SHP77 (cell line): ENCODE results near the gene SAMHD1.
"Not testable (repeated sequence)": the region's sequence is repeated elsewhere in the genome, so short reads cannot be mapped to it uniquely, and the experiment has no call there.

ENCODE experiments used
- DNase-seq, 2 experiments: peaks; one replicate each; lab custom pipeline; 2025; lab: John Stamatoyannopoulos, UW

Gene SAMHD1

DNA sequence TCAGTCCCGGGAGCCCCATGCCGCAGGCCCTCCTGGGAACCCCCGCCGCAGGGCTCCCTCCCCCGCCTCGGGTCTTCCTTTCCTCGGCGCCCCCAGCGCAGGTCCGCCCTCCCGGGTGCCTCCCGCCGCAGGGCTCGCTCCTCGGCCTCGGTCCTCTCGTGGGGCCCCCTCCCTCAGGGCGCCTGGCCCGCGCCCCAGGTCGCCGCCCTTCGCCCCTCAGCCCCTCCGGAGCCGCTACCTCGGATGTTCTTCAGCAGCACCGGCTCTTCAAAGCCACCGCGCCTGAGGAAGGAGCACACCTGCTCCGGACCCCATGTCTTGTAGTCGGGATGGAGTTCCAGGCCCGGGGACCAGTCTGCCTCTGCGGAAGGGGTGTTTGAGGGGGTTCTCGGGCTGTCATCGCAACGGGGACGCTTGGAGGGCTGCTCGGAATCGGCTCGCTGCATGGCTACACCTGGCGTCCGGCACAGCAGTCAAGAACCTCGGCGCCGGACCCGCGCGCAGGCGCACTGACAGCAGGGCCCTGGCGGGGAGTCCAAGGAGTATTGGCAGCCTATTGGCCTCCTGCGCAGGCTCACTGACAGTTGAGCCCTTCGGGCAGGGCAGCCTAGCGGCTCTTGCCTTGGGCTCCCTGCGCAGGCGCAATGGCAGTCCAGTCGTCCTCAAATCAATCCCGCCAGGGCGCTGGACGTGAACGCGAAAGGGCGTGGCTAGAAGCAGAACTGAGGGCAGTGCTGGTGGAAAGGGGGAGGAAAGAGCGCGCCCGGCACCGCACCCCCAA lies at the start of gene SAMHD1:
Gene SAMHD1, minus strand, starts transcription at position 511 of the 781 bp plus-strand sequence. Its CDS starts 65 bp downstream, at position 446.
- peak; percentile 97 to 98 for DNase-seq

DNA sequence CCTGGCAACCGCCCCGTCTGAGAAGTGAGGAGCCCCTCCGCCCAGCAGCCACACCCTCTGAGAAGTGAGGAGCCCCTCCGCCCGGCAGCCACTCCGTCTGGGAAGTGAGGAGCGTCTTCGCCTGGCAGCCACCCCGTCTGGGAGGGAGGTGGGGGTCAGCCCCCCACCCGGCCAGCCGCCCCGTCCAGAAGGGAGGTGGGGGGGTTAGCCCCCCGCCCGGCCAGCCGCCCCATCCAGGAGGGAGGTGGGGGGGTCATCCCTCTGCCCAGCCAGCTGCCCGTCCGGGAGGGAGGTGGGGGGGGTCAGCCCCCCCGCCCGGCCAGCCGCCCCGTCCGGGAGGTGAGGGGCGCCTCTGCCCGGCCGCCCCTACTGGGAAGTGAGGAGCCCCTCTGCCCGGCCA lies 48.7 kb upstream of the SAMHD1 start:
- not testable (repeated sequence) for DNase-seq

DNA sequence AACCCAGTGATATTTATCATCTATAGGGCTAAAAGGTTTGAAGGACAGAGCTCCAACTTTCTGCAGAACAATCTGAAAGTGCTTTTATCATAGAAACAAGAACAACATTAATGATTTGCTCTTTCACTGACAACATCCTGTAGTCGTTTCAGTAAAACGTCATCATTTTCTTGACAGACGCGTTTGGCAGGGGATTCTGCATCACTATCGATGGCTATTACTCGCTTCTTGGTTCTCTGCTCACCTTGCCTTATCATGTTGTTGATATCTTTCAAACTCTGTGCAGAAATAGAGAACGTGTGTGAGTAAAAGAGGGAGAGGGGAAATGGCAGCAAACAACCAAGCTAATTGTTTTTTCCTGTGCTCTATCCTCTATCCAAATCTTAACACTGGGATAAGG lies 47.1 kb upstream of the SAMHD1 start:
- no peak for DNase-seq

DNA sequence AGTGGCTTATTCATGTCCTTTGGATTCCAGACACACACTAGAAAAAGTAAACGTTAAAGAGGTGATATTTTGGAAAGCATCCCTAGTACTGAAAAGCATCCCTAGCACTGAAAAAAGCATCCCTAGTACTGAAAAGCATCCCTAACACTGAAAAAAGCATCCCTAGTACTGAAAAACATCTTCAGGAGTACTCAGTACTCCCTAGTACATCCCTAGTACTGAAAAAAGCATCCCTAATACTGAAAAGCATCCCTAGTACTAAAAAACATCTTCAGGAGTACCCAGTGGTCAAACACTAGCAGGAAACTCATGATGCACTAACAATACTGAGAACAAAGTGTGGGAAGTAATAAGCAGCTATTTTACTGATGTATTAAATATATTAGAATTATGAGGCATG lies 45.6 kb upstream of the SAMHD1 start:
- no peak for DNase-seq

DNA sequence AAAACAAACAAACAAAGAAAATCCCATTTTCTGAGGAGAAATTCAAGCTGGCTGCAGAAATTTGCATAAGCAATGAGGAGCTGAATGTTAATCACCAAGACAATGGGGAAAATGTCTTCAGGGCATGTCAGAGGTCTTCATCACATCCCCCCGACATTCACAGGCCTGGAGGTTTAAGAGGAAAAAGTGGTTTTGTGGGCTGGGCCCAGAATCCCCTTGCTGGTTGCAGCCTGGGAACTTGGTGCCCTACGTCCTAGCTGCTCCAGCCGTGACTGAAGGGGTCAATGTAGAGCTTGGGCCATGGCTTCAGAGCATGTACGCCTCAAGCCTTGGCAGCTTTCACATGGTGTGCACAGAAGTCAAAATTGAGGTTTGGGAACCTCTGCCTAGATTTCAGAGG lies 42.7 kb upstream of the SAMHD1 start:
- not testable (repeated sequence) for DNase-seq

DNA sequence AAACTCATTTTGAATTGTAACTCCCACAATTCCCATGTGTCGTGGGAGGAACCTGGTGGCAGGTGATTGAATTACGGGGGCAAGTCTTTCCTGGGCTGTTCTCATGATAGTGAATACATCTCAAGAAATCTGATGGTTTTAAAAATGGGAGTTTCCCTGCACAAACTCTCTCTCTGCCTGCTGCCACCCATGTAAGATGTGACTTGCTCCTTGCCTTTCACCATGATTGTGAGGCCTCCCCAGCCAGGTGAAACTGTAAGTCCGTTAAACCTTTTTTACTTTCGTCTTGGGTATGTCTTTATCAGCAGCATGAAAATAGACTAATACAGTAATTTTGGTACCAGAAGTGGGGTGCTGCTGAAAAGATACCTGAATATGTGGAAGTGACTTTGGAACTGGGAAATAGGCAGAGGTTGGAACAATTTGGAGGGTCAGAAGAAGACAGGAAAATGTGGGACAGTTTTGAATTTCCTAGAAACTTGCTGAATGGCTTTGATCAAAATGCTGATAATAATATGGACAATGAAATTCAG lies 41.4 kb upstream of the SAMHD1 start:
- DNase-seq: no peak

DNA sequence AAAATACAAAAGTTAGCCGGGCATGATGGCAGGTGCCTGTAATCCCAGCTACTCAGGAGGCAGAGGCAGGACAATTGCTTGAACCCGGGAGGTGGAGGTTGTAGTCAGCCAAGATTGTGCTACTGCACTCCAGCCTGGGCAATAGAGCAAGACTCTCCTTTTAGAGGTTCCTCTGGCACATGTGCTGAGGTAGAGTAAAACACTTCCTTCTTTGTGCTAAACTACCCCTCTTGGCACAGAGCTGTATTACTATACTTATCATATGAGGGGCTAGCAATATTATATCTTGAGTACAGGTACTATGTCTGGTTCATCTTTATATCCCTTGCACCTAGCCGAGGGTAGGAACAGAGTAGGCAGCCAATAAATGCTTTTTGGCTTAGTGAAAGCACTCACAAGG lies 40.2 kb upstream of the SAMHD1 start:
- no peak for DNase-seq

DNA sequence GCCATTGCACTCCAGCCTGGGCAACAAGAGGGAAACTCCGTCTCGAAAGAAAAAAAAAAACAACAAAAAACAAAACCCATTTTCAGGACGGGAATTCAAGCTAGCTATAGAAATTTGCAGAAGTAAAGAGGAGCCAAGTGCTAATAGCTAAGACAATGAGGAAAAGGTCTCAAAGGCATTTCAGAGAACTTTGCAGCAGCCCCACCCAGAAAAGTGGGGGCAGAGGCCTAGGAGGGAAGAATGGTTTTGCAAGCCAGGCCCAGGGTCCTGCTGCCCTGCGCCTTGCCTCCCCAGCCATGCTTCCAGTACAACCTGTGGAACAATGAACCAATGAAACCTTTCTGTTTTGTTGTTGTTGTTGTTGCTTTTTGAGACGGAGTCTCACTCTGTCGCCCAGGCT lies 38.3 kb upstream of the SAMHD1 start:
- DNase-seq: no peak

DNA sequence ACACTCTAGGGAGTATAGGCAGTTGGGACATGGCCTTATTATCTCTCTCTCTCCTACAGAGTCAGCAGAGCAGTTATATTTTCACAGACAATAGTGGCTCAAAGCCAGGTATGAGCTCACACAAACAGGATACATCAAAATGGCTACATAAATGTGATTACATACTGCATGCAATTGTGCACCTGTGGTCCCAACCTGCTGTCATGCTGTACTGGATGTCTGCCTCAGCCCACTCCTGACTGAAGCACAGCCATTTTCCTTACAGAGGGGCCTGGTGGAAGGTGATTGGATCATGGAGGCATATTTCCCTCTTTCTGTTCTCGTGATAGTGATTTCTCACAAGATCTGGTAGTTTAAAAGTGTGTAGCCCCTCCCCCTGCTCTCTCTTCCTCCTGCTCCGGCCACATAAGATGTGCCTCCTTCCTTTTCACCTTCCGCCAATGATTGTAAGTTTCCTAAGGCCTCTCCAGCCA lies 37.0 kb upstream of the SAMHD1 start:
- DNase-seq: no peak

DNA sequence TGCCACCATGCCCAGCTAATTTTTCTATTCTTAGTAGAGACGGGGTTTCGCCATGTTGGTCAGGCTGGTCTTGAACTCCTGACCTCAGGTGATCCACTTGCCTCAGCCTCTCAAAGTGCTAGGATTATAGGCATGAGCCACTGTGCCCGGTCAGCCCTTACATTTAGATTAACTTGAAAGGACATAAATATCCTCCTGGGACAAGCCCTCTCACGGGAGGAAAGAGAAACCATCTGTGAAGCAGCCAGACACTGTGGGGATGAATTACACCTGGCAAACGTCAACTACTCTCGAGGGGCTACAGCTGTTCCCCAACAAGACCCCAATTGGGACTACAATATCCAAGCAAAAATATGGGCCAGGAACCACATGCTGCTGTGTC lies 32.7 kb upstream of the SAMHD1 start:
- no peak for DNase-seq

DNA sequence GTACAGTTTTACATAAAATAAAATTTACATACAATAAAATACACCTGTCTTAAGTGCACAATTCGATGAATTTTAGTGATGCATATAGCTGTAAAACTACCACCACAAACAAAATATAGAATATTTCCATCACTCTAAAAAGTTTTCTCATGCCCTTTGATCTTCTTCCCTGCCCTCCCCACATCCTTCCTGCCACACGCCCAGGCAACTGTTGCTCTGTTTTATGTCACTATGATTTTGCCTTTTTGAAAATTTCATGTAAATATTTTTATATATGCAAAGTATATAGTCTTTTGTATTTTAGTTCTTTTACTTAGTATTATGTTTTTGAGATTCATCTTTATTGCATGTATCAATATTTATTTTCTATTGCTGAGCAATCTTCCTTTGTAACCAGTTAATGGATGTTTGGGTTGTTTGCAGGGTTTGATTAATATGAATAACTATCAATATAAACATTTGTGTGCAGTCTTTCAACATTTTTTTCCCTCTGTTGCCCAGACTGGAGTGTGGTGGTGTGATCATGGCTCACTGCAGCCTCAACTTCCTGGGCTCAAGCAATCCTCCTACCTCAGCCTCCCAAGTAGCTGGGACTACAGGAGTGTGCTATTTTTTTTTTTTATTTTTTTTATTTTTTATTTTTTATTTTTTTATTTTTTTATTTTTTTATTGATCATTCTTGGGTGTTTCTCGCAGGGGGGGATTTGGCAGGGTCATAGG lies 23.8 kb upstream of the SAMHD1 start:
- no peak for DNase-seq

DNA sequence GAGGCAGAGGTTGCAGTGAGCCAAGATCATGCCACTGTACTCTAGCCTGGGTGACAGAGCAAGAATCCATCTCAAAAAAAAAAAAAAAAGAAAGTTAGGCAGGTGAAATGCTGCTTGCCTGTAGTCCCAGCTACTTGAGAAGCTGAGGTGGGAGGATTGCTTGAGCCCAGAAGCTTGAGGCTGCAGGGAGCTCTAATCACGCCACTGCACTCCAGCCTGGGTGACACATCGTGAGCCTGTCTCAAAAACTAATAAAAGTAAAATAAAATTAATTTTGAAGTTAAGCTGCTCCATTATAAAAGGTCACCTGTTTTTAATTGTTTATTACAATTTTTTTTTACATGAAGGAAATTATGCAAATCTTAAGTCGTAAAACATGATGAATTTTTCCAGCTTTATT lies 23.2 kb upstream of the SAMHD1 start:
- no peak for DNase-seq

DNA sequence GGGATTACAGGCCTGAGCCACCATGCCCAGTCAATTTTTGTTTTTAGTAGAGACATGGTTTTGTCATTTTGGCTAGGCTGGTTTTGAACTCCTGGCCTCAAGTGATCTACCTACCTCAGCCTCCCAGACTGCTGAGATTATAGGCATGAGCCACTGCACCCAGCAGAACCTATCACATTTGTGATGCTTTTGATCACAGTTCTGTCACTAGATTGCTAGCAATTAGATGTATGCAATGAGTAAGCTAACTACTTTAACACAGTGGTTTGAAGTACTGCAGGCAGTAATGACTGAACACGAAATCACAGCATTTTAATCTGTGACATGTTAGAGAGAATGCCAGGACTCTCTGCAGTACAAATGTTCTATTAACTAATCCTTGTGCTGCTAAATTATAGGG lies 19.6 kb upstream of the SAMHD1 start:
- no peak for DNase-seq

DNA sequence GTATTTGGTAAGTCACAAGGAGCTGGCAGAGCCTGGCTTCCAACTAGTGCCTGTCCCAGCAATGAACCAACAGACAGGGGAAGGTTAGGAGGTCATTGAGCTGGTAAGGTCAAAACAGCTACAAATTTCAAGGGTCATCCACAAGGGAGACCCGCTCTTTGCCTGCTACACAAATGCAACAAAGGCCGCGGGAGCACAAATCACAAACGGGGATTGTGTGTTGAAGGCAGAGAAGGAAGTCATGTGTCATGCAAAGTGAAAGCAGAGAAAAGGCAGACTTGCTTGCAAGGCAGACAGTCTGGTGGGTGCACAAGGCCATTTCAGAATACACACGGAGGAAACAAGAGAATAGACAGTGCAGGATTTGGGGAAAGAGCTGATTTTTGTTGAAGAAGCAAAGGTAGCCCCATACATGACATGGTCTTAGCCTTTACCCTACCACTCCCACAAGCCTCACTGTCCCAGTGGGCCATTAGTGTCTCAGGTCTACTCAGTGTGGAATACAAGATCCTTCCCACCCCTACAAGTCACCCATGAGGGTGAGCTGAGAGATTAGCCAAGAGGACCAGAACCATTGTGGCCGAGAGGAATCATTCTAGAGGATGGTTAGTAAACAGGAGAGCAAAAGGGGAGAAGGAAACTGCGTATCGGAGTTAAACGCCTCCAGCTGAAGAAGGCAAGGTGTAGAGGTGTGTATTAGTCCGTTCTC lies 18.1 kb upstream of the SAMHD1 start:
- no peak for DNase-seq

DNA sequence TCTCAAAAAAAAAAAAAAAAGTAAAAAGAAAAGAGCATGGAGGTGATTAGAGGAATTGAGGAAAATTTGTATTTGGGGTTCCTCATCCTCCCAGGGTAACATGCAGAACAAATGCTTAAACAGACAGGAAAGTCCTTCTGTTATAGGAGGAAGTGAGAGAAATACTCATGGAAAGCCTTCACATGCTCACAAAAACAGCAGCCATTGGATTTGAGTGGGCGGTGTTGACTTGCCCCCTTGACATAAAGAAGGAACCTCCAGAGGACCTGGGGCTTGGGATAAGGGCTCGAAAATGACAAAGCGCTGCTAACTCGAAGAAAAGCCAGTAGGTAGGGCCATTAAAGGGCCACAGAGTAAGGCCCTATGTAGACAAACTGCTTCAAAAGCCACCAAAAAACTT lies 17.5 kb upstream of the SAMHD1 start:
- DNase-seq: no peak

DNA sequence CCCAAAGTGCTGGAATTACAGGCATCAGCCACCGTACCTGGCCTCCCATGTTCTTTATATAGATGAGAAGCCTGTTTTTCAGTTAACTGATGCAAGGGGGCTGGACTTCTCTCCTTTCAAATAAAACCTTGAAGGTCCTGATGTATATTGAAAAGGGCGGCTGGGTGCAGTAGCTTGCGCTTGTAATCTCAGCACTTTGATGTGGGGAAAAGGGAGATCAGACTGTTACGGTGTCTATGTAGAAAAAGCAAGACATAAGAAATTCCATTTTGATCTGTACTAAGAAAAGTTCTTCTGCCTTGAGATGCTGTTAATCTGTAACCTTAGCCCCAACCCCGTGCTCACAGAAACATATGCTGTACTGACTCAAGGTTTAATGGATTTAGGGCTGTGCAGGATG lies 16.1 kb upstream of the SAMHD1 start:
- DNase-seq: no peak

DNA sequence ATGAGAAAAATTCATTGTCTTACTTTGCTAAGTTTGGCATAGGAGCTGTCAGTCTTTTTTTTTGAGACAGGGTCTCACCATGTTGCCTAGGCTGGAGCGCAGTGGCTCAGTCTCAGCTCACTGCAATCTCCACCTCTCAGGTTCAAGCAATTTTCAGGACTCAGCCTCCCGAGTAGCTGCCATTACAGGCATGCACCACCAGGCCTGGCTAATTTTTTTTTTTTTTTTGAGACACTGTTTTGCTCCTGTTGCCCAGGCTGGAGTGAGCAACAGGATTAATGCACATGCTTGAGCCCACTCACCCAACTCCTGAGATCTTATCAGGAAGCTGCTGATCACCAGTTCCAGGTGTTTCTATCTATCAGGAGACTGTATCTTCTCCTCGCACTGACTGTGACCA lies 15.5 kb upstream of the SAMHD1 start:
- DNase-seq: not testable (repeated sequence)

DNA sequence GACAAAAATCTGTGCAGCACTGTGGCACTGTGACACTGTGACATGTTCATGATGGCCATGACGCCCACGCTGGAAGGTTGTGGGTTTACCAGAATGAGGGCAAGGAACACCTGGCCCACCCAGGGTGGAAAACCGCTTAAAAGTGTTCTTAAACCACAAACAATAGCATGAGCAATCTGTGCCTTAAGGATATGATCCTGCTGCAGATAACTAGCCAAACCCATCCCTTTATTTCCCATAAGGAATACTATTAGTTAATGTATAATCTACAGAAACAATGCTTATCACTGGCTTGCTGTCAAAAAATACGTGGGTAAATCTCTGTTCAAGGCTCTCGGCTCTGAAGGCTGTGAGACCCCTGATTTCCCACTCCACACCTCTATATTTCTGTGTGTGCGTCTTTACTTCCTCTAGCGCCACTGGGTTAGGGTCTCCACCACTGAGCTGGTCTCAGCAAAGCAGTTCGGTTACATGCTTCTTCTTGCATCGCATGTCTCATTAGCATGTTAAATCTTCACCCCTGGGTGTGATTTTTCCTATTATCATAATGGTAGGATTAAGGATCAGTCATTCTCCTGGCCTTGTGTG lies 10.9 kb upstream of the SAMHD1 start:
- DNase-seq: not testable (repeated sequence)

DNA sequence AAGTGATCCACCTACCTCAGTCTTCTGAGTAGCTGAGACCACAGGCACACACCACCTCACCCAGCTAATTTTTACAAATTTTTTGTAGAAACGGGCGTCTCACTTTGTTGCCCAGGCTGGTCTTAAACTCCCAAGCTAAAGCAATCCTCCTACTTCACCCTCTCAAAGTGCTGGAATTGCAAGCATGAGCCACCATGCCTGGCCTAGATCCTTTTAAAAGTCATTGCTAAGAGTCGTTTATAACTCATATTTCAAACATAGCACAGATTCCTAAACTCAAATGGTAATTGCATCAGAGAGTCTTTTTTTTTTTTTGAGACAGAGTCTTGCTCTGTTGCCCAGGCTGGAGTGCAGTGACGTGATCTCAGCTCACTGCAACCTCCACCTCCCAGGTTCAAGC lies 7.7 kb upstream of the SAMHD1 start:
- no peak for DNase-seq

DNA sequence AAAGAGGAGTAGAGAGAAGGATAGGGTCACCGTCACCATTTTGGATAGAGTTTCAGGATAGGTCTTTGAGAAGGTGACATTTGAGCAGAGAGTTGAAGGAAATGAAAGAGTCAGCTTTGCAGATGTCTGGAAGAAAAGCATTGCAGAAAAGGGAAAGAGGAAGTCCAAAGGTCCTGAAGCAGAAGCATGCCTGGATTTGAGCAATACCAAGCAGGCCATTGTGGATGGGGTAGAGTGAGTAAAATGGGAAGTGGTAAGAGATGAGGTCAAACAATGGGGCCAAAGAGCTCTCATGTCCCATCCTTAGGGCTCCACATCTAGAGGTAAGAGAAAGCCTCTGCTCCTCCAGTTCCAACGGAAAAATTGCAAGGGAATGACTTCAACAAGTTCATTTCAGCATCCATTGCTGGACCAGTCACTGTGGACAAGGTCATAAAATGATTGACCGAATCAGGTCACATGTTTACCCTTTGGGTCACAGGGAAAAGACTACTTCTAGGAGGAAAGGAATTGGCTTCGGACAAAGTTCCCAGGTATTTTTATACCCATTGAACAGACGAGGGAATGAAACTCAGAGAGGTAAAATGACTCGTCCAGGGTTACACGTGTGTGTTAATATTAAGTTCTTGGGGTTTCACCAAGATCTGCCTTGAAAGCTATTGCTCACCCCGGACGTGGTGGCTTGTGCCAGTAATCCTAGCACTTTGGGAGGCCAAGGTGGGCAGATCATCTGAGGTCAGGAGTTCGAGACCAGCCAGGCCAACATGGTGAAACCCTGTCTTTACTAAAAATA lies 6.6 kb upstream of the SAMHD1 start:
- no peak for DNase-seq

DNA sequence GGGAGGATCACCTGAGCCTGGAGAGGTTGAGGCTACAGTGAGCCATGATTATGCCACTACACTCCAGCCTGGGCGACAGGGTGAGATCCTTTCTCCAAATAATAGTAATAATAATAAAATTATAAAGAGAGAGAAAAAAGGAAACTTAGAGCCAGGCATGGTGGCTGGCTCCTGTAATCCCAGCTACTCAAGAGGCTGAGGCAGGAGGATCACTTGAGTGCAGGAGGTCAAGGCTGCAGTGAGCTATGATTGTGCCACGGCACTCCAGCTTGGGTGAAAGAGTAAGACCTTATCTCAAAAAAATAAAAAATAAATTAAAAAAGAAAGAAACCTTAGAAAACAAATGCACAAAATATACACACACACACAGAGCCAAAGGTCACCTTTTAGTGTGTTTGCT lies 5.2 kb upstream of the SAMHD1 start:
- no peak for DNase-seq
